Measurements from ENCODE around the gene ZNF519.
"Not testable (repeated sequence)": the region's sequence is repeated elsewhere in the genome, so short reads cannot be mapped to it uniquely, and the experiment has no call there.

The ZNF519 gene

GRCh38 chr18:14132271-14132700 lies at the start of gene ZNF519:
Gene ZNF519 (minus strand): TSS chr18:14132435. CDS start chr18:14132277, 158 bp downstream.
- DNase-seq (ENCODE audit: low read depth), result peak; percentile 86

DNA sequence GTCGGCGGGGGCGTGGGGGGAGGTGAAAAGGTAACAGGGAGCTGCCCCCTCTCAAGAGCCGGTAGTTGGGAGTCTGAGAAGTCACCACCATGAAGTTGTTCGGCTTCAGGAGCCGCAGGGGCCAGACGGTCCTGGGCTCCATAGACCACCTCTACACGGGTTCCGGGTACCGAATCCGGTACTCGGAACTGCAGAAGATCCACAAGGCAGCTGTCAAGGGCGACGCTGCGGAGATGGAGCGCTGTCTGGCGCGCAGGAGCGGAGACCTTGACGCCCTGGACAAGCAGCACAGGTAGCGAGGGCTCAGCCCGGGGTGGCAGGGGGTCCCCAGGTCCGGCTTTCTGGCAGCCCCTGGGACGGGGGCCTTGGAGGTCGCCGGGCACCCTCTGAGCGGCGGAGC lies 47.1 kb upstream of the ZNF519 start:
- no peak for DNase-seq (ENCODE audit: low read depth)

DNA sequence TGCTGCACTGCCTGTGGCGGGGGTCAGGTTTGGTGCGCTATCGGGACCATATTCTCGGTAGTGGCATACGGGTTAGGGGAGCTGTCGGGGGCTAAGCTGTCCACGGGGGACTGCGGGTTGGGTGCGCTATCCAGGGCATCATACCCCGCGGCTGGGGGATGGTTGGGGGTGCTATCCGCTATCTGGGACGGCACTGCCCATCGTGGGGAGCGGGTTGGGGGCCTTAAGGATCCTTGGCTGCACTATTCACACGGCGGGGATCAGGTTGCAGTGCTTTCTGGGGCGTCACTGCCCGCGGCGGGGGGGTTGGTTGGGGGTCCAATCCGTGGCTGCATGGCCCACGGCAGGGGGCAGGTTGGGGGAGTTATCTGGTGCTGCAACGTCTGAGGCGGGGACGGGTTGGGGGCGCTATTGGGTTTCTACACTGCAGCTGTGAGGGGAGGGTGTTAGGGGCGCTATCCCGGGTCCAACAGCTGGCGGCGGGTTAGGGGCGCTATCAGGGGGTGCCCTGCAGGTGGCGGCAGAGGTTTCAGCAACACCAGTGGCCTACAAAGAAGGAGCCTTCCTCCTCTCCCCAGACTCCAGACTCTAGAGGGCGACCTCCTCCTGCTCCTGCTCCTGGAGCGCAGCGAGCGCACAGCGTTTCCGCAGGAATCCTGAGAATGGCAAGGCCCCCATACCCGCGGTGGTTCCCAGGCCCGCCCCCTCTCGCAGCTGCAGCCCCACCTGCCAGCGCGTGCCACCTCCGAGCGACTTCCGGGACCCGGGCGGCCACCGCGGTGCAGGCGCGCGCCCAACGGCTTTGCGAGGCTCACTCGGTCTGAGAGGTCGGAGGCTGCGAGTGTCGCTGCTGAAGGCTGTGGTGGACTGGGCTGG lies 46.3 kb upstream of the ZNF519 start:
- DNase-seq (ENCODE audit: low read depth), result peak; percentile 69

- DNase-seq (ENCODE audit: low read depth), result not testable (repeated sequence)
These were observed 45.5 kb upstream of the ZNF519 start for GRCh38 chr18:14177540-14178320.

DNA sequence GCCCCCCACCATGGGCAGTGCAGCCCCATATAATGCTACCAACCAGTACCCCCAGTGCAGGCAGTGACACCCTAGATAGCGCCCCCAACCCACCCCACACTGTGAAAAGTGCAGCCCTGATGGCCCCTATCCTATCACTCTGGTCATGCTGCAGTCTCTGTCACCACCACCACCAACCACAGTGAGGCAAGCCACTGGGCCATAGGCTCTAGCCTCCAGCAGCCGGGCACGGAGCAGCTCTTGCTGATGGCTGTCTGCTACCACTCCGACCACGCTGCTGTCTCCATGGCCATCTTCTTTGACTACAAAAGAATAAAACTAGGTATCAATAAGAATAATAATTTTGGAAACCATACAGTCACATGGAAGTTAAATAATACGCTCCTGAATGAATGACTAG lies 43.2 kb upstream of the ZNF519 start:
- not testable (repeated sequence) for DNase-seq (ENCODE audit: low read depth)

GRCh38 chr18:14174706-14175085 lies 42.5 kb upstream of the ZNF519 start:
- no peak for DNase-seq (ENCODE audit: low read depth)

GRCh38 chr18:14174002-14174705 lies 41.9 kb upstream of the ZNF519 start:
- not testable (repeated sequence) for DNase-seq (ENCODE audit: low read depth)

DNA sequence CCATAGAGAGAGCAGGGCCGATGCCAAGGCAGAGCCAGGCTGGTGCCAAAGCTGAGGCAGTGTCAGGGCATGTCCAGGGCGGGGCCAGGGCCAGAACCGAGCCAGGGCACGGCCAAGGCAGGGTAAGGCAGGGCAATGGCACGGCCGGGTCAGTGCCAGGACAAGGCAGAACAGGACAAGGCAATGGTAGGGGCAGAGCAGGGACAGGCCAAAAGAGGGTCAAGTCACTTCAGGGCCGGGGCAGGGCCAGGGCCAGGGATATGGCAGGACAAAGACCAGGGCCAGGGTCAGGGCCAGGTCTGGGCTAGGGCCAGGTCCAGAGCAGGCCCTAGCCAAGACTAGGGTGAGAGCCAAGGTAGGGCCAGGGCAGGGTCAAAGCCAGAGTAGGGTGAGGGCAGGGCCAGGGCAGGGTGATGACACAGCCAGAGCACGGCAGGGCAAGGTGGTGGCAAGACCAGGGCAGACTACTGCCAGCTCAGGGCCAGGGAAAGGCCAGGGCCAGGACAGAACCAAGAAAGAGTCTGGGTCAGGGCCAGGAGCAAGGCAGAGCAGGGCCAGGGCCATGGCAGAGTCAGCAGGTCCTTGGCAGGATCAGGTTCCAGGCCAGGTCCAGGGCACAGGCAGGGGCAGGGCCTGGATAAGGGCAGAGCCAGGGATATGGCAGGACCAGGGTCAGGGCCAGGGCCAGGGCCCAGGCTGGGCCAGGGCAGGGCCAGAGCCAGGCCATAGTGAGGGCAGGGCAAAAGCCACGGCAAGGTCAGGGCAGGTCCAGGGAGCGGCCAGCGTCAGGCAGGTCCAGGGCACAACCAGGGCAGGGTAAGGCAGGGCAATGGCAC lies 41.1 kb upstream of the ZNF519 start:
- DNase-seq (ENCODE audit: low read depth), result not testable (repeated sequence)

DNA sequence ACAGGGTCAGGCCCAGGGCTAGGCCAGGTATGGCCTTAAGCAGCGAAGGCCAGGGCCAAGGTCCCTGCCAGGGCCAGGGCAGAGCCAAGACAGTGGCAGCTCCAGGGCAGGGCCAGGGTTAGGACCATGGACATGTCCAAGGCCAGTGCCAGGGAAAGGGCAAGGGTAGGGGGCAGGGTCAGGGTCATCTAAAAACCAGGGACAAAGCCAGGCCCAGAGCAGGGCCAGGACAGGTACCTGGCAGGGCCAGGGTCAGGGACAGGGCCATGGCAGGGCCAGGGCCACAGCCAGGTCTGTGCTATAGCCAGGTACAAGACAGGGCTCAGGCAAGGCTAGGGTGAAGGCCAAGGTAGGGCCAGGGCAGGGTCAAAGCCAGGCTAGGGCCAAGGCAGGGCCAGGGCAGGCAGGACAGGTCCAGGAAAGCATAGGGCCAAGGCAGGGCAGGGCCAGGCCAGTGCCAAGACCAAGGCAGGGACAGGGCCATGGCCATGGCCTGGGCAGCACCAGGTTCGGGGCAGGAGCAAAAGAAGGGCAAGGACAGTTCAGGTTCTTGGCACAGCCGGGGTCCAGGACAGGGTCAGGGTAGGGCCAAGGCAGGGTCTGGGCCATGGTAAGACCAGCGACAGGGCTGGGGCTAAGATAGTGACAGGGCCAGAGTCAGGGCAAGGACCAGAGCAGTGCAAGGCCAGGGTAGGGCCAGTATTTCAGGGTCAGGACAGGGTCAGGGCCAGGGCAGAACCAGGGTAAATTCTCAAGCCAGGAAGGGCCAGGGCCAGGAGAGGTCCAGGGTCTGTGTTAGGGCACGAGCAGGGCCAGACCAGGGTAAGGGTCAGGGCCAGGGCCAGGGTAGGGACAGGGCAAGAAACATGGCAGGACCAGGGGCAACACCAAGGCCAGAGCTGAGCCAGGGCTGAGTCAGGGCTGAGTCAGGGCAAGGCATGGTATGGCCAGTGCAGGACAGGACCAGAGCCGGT lies 40.2 kb upstream of the ZNF519 start:
- not testable (repeated sequence) for DNase-seq (ENCODE audit: low read depth)

- DNase-seq (ENCODE audit: low read depth), result not testable (repeated sequence)
These were observed 39.3 kb upstream of the ZNF519 start for GRCh38 chr18:14171301-14172141.

DNA sequence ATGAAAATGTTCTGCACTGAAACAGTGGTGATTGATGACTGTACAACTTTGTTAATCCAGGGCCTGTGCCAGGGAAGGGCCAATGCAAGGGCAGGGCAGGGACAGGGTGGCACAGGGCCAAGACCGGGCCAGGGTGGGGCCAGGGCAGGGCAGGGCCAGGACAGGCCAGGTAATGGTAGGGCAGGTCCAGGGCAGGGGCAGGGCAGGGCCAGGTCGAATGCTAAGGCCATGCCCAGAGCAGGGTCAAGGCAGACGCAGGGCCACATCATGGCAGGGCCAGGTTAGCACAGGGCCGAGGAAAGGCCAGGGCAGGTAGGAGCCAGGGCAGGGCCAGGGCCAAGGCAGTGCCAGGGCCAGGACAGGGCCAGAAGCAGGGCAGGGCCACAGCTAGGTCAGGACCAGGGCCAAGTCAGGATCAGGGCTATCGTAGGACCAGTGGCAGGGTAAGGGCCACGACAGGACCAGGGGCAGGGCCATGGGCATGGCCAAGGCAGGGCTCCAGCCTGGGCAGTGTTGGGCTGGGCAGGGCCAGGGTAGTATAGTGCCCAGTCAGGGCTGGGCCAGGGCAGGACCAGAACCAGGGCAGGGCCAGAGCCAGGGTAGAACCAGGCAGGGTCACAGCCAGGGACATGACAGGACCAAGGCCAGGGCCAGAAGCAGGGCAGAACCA lies 38.3 kb upstream of the ZNF519 start:
- DNase-seq (ENCODE audit: low read depth), result not testable (repeated sequence)

GRCh38 chr18:14162915-14163314 lies 30.7 kb upstream of the ZNF519 start:
- DNase-seq (ENCODE audit: low read depth), result not testable (repeated sequence)

GRCh38 chr18:14151564-14152113 lies 19.4 kb upstream of the ZNF519 start:
- not testable (repeated sequence) for DNase-seq (ENCODE audit: low read depth)

DNA sequence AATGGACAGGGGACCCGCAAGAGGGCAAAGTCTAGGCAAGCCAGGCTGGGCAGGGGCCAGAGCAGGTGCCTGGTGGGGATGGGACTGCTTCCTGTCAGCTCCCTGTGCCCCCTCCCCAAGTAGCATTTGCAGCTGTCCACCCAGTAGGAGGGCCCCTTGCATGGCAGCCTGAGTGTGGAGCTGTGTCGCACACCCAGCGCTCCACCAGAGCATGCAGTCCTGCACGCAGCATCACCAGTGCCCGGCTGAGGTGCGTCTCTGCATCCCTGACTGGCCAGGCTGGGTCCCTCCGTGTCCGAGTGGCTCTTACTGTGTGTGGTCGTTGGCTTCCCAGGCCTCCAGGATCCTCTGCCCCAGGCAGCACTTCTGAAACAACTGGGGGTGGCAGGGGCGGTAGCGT lies 18.5 kb upstream of the ZNF519 start:
- DNase-seq (ENCODE audit: low read depth), result not testable (repeated sequence)

GRCh38 chr18:14149916-14150420 lies 17.7 kb upstream of the ZNF519 start:
- not testable (repeated sequence) for DNase-seq (ENCODE audit: low read depth)

DNA sequence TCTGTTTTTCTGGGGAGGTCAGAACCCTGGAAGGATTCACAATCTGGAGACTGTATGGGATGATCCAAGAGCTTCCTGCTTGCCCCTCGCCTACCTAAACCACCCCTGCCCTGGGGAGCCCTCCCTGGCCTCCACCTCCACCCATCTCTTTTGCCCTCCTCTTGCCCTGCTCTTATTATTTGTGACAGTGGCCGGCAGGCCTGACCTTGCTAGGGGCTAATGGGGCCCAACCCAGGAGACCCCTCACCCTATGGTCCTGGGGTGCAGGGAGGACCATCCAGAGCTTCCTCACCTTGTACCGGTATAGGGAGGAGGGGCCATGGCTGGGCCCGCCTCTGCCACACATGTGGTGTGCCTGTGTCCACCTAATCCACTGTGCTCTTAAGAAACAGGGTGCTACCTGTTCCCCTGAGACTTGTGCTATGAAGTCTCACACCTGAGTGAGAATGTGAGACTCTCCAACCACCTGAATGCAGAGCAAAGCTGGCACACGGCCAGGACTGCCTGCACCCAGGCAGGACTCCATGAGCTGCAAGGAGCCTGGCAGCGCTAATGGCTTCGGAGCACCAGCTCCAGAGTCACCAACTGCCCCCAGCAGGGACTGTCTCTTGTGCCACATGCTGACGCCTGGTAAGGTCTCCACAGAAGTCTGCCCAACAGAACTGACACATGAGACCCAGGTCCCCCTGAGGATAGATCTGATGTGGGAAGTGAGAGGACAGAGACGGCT lies 17.1 kb upstream of the ZNF519 start:
- DNase-seq (ENCODE audit: low read depth), result not testable (repeated sequence)
